RWPE1 (cell line): Measurements from ENCODE around the gene SLC22A4.

ENCODE experiments used
- CTCF ChIA-PET: fragments of 350-600 bp; sonication (Branson Sonifier 250); formaldehyde crosslinking; extraction: SDS; loops from one replicate; lab custom pipeline; 2021; lab: Yijun Ruan, JAX
- POLR2A ChIA-PET: fragments of 400-600 bp; formaldehyde crosslinking; extraction: SDS; loops from one replicate; lab custom pipeline; 2020; ENCODE audit warnings: antibody characterized with exemption; ENCODE audit not compliant: low non-redundant PET; lab: Yijun Ruan, JAX
- DNase-seq: peaks from one replicate; pipeline ENCODE4 v3.0.0; 2012; ENCODE audit warnings: low spot score
- H3K27ac ChIP-seq: fragments of 450-650 bp; 2 replicates; pipeline ENCODE4 v1.5.1; 2017
- TF ChIP-seq, protein P1 (sequence below): fragments of 450-650 bp; conservative IDR thresholded peaks from 2 replicates; pipeline ENCODE4 v1.5.1; 2017; ENCODE audit warnings: low read depth, mild to moderate bottlenecking

The SLC22A4 gene

DNA sequence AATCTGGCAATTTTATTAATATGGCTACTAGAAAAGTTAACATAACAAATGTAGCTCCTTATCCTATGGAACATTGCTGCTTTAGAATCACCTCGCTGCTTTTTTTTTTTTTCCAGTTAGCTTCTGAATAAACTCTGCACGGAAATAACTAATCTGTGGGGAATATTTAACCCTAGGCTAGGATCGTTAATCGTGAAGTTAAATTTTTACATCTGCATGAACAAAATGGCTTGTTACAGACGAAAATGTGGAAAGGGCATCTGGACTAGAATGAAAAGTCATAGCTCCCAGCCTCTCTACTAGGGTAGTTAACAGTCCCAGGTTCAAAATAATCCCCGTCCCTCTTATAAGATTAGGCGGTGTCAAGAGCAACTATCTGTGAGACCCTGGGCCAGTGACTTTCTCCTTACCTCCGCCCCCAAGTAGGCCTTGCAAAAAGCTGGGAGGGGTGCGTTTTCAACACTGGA lies 74.8 kb downstream of the SLC22A4 start:
- TF ChIP-seq, protein P1, sequence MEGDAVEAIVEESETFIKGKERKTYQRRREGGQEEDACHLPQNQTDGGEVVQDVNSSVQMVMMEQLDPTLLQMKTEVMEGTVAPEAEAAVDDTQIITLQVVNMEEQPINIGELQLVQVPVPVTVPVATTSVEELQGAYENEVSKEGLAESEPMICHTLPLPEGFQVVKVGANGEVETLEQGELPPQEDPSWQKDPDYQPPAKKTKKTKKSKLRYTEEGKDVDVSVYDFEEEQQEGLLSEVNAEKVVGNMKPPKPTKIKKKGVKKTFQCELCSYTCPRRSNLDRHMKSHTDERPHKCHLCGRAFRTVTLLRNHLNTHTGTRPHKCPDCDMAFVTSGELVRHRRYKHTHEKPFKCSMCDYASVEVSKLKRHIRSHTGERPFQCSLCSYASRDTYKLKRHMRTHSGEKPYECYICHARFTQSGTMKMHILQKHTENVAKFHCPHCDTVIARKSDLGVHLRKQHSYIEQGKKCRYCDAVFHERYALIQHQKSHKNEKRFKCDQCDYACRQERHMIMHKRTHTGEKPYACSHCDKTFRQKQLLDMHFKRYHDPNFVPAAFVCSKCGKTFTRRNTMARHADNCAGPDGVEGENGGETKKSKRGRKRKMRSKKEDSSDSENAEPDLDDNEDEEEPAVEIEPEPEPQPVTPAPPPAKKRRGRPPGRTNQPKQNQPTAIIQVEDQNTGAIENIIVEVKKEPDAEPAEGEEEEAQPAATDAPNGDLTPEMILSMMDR = no peak
- H3K27ac ChIP-seq = peak overlapping the region; percentile 80
- POLR2A ChIA-PET = interaction anchor here (0.7 to 1.6 kb wide), 4 partner anchors 10 to 142 kb away, joined by 3 to 8 read pairs (median 4); partner anchors contain the start of gene SLC22A4
- no peak for DNase-seq
- CTCF ChIA-PET = interaction anchor here (0.6 to 1.7 kb wide), 5 partner anchors 18 to 325 kb away, joined by 3 to 5 read pairs (median 3); no protein-coding TSS in a partner anchor

DNA sequence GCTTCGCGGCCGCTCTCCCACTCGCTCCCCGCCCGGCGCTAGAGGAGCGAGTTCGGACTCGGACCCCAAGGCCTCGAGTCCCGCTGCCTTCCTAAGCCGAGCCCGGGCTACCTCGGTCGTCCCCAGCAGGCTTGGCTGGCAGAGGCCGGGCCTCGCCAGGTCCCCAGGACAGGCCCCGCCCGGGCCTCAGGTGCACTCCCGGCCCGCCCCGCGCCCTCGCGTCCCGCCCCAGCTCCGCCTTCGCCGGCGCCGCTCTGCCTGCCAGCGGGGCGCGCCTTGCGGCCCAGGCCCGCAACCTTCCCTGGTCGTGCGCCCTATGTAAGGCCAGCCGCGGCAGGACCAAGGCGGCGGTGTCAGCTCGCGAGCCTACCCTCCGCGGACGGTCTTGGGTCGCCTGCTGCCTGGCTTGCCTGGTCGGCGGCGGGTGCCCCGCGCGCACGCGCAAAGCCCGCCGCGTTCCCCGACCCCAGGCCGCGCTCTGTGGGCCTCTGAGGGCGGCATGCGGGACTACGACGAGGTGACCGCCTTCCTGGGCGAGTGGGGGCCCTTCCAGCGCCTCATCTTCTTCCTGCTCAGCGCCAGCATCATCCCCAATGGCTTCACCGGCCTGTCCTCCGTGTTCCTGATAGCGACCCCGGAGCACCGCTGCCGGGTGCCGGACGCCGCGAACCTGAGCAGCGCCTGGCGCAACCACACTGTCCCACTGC lies 75.4 kb downstream of the SLC22A4 start, which contains the start of gene SLC22A5:
SLC22A5 (plus strand) TSS at position 237 of the 707 bp plus-strand sequence; CDS start at position 500, 263 bp downstream.
- ChIA-PET CTCF (interaction anchor here (0.6 to 1.7 kb wide), 6 partner anchors 17 to 324 kb away, joined by 3 to 5 read pairs (median 3); no protein-coding TSS in a partner anchor), POLR2A (interaction anchor here (0.5 to 1.6 kb wide), 5 partner anchors 9 to 309 kb away, joined by 3 to 8 read pairs (median 3); partner anchors contain the start of gene SLC22A4)
- peak within 1 kb of the TSS; percentile 80 for H3K27ac ChIP-seq
- peak; percentile 76 for DNase-seq
- TF ChIP-seq, protein P1 = no peak

DNA sequence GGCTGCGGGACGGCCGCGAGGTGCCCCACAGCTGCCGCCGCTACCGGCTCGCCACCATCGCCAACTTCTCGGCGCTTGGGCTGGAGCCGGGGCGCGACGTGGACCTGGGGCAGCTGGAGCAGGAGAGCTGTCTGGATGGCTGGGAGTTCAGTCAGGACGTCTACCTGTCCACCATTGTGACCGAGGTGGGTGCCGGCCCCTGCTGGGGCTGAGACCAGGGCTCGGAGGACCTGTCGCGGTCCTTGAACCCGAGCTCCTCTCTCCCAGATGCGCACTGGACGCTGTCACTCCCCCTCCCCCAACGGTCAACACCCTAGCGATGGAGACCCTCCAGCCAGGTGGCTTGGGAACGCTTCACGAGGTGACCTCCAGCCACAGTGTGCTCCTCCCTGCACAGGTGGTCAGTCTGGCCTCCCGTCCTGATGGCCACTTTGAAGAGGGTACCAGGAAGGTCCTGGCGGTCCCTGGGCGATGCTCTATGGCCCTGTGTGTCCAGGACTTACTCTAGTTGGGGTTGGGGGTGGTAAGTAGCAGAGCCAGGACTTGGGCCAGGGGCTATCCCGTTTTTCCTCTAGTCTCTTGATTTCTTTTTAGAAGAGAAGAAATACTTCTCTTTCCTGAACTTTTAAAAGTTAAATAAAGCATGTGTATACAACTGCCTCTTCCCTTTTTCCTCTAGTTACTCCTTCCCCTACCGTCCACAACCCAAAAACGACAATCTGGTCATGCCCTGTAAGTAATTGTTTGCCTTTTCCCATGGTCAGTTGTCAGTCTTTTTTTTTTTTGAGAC lies 76.2 kb downstream of the SLC22A4 start:
- TF ChIP-seq, protein P1 = no peak
- DNase-seq = no peak
- CTCF ChIA-PET = interaction anchor here (0.7 to 1.7 kb wide), 3 partner anchors 77 to 305 kb away, joined by 3 to 5 read pairs (median 3); no protein-coding TSS in a partner anchor
- H3K27ac ChIP-seq = peak overlapping the region; percentile 80
- POLR2A ChIA-PET = interaction anchor here (0.5 to 1.6 kb wide), 3 partner anchors 9 to 308 kb away, joined by 3 to 8 read pairs (median 3); partner anchors contain the start of gene SLC22A4

DNA sequence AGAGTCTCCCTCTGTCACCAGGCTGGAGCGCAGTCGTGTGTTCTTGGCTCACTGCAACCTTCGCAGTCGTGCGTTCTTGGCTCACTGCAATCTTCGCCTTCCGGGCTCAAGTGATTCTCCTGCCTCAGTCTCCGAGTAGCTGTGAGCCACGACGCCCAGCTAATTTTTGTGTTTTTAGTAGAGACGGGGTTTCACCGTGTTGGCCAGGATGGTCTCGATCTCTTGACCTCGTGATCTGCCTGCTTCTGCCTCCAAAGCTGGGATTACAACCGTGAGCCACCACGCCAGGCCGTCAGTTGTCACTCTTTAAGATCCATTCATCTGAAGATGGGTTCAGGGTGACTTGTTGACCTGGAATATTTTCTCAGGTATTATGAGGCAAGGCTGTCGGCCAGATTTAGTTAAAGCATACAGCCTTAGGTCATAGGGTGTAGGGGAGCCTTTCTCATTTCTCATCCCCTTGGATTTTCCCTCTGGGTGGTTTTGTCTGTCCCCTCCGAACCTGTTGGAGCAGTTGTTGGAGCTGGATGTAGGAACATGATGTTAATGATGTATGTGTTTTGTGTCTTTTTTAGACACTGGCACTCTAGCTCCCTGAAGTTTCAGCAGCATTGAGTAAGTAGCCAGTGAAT lies 76.9 kb downstream of the SLC22A4 start:
- POLR2A ChIA-PET = no interaction called here

DNA sequence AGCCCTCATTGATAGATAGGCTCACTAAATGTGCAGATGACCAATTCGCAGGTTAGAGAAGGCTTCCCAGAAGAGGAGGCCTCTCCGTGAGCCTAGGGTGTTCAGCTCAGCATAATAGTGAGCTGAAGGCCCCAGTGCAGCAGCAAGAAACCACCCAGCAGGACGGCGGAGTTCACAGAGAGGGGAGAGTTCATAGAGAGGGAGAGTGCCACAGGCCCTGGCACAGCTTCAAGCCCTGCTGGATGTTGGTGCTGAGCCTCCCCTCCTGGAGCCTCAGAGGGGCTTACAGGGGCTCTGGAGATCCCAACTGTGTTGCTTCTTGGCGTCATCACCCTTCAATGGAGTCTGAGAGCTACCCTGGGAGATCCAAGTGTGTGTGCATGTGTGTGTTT lies 77.4 kb downstream of the SLC22A4 start:
- DNase-seq = no peak
- peak overlapping the region; percentile 49 for H3K27ac ChIP-seq
- POLR2A ChIA-PET = no interaction called here

More for the DNA sequence above, 76.9 kb downstream of the SLC22A4 start:
- no peak for DNase-seq
- CTCF ChIA-PET = interaction anchor here (1.1 to 1.8 kb wide), 2 partner anchors 15 to 191 kb away, joined by 3 to 8 read pairs; no protein-coding TSS in a partner anchor
- TF ChIP-seq, protein P1 = no peak
- peak overlapping the region; percentile 80 for H3K27ac ChIP-seq

More for the DNA sequence above, 77.4 kb downstream of the SLC22A4 start:
- CTCF ChIA-PET = interaction anchor here (1.8 kb wide), 1 partner anchor 14 kb away, joined by 8 read pairs; no protein-coding TSS in a partner anchor
- TF ChIP-seq, protein P1 = no peak
